Esophagus squamous epithelium (tissue), 4 donors: ENCODE results near the gene VEZF1.

Experiments used
- CTCF ChIP-seq, 6 experiments: fragments of 450-650 bp in 4 of 6; fragments of 200-600 bp in 2 of 6; sonication (generic) in 2 of 6; IDR thresholded peaks; one replicate each; pipeline ENCODE4 v1.5.1; 2016 to 2019; ENCODE audit warnings: antibody characterized with exemption in 6 of 6, mild to moderate bottlenecking in 4 of 6, moderate library complexity in 4 of 6
- POLR2A ChIP-seq, 4 donors: fragments of 450-650 bp; IDR thresholded peaks; one replicate each; pipeline ENCODE4 v1.6.1; 2017; ENCODE audit warnings: antibody characterized with exemption in 4 of 4, mild to moderate bottlenecking in 4 of 4, moderate library complexity in 3 of 4

- peak in 1 of 6 experiments; percentile 3 for TF ChIP-seq CTCF (IDR thresholded peaks at IDR 0.05)
- TF ChIP-seq POLR2A (IDR thresholded peaks at IDR 0.05), result no peak
Observed at GRCh38 chr17:58007781-58008706, 20.0 kb upstream of the VEZF1 start.
